SU-DHL-6 (cell line): Measurements from ENCODE around the gene SHISAL1.

Experiments used
- H2AFZ ChIP-seq: fragments of 200-600 bp; sonication (generic); 2 replicates; pipeline ENCODE4 v1.6.1; 2014; ENCODE audit warnings: low read depth, mild to moderate bottlenecking, moderate library complexity, mixed read lengths, antibody characterized with exemption, low read length; ENCODE audit not compliant: severe bottlenecking
- H3F3A ChIP-seq: fragments of 200-600 bp; shearing (Covaris generic); 2 replicates; pipeline ENCODE4 v1.6.0; 2016; ENCODE audit warnings: antibody characterized with exemption, mild to moderate bottlenecking; ENCODE audit not compliant: insufficient read depth
- H3K27ac ChIP-seq: fragments of 200-600 bp; sonication (generic); 2 replicates; pipeline ENCODE4 v1.5.1; 2016; ENCODE audit warnings: low read depth, mild to moderate bottlenecking, low read length, moderate library complexity, mixed read lengths
- H3K27me3 ChIP-seq: fragments of 200-600 bp; sonication (generic), shearing (Covaris generic); 2 replicates; pipeline ENCODE4 v1.6.0; 2014; ENCODE audit warnings: mild to moderate bottlenecking, low read length
- H3K36me3 ChIP-seq: fragments of 200-600 bp; sonication (generic); 2 replicates; pipeline ENCODE4 v1.6.1; 2014; ENCODE audit warnings: mild to moderate bottlenecking, low read length, mixed read lengths
- H3K4me2 ChIP-seq: fragments of 300-600, 200-600 bp; shearing (Covaris generic), sonication (generic); 2 replicates; pipeline ENCODE4 v1.6.0; 2014; ENCODE audit warnings: low read length, low read depth, mild to moderate bottlenecking; ENCODE audit not compliant: poor library complexity, severe bottlenecking
- H3K4me3 ChIP-seq: fragments of 200-600 bp; sonication (generic); 2 replicates; pipeline ENCODE4 v1.5.1; 2014; ENCODE audit warnings: antibody characterized with exemption, low read length, mild to moderate bottlenecking, mixed read lengths; ENCODE audit not compliant: insufficient read depth, poor library complexity, severe bottlenecking
- H3K79me2 ChIP-seq: fragments of 200-600 bp; sonication (generic); 2 replicates; pipeline ENCODE4 v1.6.1; 2014; ENCODE audit warnings: mild to moderate bottlenecking, low read length, moderate library complexity; ENCODE audit not compliant: insufficient read depth
- H3K9ac ChIP-seq: fragments of 200-600 bp; sonication (generic); 2 replicates; pipeline ENCODE4 v1.7.0; 2014; ENCODE audit warnings: mild to moderate bottlenecking, low read length
- H3K9me2 ChIP-seq: fragments of 200-600 bp; sonication (generic); replicated peaks from 2 replicates; pipeline ENCODE4 v1.6.1; 2014; ENCODE audit warnings: low read length; ENCODE audit not compliant: insufficient read depth
- H3K9me3 ChIP-seq: fragments of 200-600 bp; sonication (generic); 2 replicates; pipeline ENCODE4 v1.6.1; 2014; ENCODE audit warnings: low read length, mixed read lengths; ENCODE audit not compliant: insufficient read depth
- H4K20me1 ChIP-seq: fragments of 200-600 bp; sonication (generic); 2 replicates; pipeline ENCODE4 v1.6.1; 2014; ENCODE audit warnings: low read depth, mild to moderate bottlenecking, antibody characterized with exemption, low read length, moderate library complexity, mixed read lengths
- EZH2phosphoT487 ChIP-seq: fragments of 200-600 bp; sonication (generic), shearing (Covaris generic); conservative IDR thresholded peaks from 2 replicates; pipeline ENCODE4 v1.6.1; 2018; ENCODE audit warnings: mild to moderate bottlenecking, antibody characterized with exemption, low read length, moderate library complexity, mixed read lengths
- TF ChIP-seq, protein P1 (sequence below): fragments of 200-600 bp; sonication (generic); IDR thresholded peaks from one replicate; pipeline ENCODE4 v1.5.1; 2017; ENCODE audit warnings: antibody characterized with exemption, mild to moderate bottlenecking, low read length, moderate library complexity; ENCODE audit not compliant: insufficient read depth, poor library complexity, severe bottlenecking

Gene SHISAL1

GRCh38 chr22:44246615-44247326 lies 66.0 kb downstream of the SHISAL1 start:
- Histone ChIP-seq H3K79me2 (no peaks in the 10 kb centered on the region), H3K9me2 (no peaks in the 10 kb centered on the region), H3K9me3 (peaks cover 4% of the 10 kb centered on the region; the same call in 1 of the 2 replicates), H3F3A (no peaks in the 10 kb centered on the region), H3K27me3 (no peaks in the 10 kb centered on the region), H3K4me2 (no peak overlapping the region), H3K9ac (no peak overlapping the region), H3K27ac (no peak overlapping the region), H3K4me3 (no peak overlapping the region), H4K20me1 (no peaks in the 10 kb centered on the region), H2AFZ (no peak overlapping the region), H3K36me3 (no peaks in the 10 kb centered on the region)
- TF ChIP-seq EZH2phosphoT487: no peak
- TF ChIP-seq, protein P1, sequence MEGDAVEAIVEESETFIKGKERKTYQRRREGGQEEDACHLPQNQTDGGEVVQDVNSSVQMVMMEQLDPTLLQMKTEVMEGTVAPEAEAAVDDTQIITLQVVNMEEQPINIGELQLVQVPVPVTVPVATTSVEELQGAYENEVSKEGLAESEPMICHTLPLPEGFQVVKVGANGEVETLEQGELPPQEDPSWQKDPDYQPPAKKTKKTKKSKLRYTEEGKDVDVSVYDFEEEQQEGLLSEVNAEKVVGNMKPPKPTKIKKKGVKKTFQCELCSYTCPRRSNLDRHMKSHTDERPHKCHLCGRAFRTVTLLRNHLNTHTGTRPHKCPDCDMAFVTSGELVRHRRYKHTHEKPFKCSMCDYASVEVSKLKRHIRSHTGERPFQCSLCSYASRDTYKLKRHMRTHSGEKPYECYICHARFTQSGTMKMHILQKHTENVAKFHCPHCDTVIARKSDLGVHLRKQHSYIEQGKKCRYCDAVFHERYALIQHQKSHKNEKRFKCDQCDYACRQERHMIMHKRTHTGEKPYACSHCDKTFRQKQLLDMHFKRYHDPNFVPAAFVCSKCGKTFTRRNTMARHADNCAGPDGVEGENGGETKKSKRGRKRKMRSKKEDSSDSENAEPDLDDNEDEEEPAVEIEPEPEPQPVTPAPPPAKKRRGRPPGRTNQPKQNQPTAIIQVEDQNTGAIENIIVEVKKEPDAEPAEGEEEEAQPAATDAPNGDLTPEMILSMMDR: no peak

DNA sequence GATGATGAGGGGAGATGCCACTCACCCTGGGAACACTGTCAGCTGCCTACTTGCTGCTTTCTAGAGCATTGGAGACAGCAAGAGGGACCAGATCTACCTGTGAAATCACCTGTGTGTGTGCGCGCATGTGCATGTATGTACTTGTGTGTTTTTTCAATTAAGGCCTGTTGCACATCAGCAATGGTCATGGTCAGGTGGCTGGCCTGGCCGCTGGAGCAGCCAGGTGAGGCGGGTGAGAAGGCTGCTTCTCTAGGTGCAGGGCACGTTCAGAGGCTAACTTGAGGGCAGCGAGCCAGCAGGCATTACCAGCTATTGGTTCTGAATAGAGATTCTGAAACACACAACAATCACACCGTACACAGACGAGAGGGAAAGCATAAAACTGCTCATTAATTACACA lies 66.9 kb downstream of the SHISAL1 start:
- Histone ChIP-seq H3K9me2 (no peaks in the 10 kb centered on the region), H3K27ac (no peak overlapping the region), H3K9ac (no peak overlapping the region), H3K36me3 (no peaks in the 10 kb centered on the region), H3F3A (no peaks in the 10 kb centered on the region), H2AFZ (no peak overlapping the region), H3K4me2 (no peak overlapping the region), H4K20me1 (no peaks in the 10 kb centered on the region), H3K4me3 (no peak overlapping the region), H3K9me3 (peaks cover 4% of the 10 kb centered on the region; the same call in 1 of the 2 replicates), H3K27me3 (no peaks in the 10 kb centered on the region), H3K79me2 (no peaks in the 10 kb centered on the region)
- TF ChIP-seq EZH2phosphoT487: no peak
- TF ChIP-seq, protein P1: no peak

- TF ChIP-seq EZH2phosphoT487: no peak
- TF ChIP-seq, protein P1: no peak
- Histone ChIP-seq H3F3A (no peaks in the 10 kb centered on the region), H3K27ac (no peak overlapping the region), H3K36me3 (no peaks in the 10 kb centered on the region), H4K20me1 (no peaks in the 10 kb centered on the region), H3K4me3 (no peak overlapping the region), H2AFZ (no peak overlapping the region), H3K9ac (no peak overlapping the region), H3K9me3 (peaks cover 4% of the 10 kb centered on the region; the same call in 1 of the 2 replicates), H3K27me3 (no peaks in the 10 kb centered on the region), H3K4me2 (no peak overlapping the region), H3K79me2 (no peaks in the 10 kb centered on the region), H3K9me2 (no peaks in the 10 kb centered on the region)
These were observed 67.3 kb downstream of the SHISAL1 start for GRCh38 chr22:44245438-44245837.
